ENCODE measurements around the gene NPTX1. TPM values are rescaled to one million over a fixed set of nuclear protein-coding genes. Genes with fewer than 3 reads are reported as not detected.

NPTX1 gene
- 0.99 TPM for total RNA-seq

GRCh38 chr17:80475910-80476876 is at the start of gene NPTX1:
TSS of gene NPTX1 (minus strand) at chr17:80476607. CDS start at chr17:80476446, 161 bp downstream.

Small RNA genes lying within 50 kb of the gene (small RNA-seq; reads per million reads assigned to genes)
- gene AC120024.2 (ENCODE audit: low replicate concordance) (not detected), gene AC120024.3 (ENCODE audit: low replicate concordance) (not detected), gene MIR4730 (ENCODE audit: low replicate concordance) (not detected)

Other genes starting within 250 kb of the NPTX1 start
- gene RNF213, start 215.8 kb downstream of the NPTX1 start, total RNA-seq, result 110 TPM
- 22.4 TPM for gene ENDOV, start 61.4 kb downstream of the NPTX1 start, total RNA-seq
- 45.5 TPM for gene RPTOR, start 68.2 kb upstream of the NPTX1 start, total RNA-seq